GM15510 (cell line): Measurements from ENCODE around the gene NAV3.

ENCODE experiments used
- POLR2A ChIP-seq: IDR thresholded peaks from 3 replicates; pipeline ENCODE4 v1.6.1; 2011; ENCODE audit warnings: borderline replicate concordance; ENCODE audit not compliant: insufficient read length; ENCODE audit errors: extremely low read depth

NAV3 gene

GRCh38 chr12:77965790-77966189 lies 135.1 kb downstream of the NAV3 start:
- no peak for TF ChIP-seq POLR2A

GRCh38 chr12:77968021-77968420 lies 137.3 kb downstream of the NAV3 start:
- no peak for TF ChIP-seq POLR2A

- TF ChIP-seq POLR2A, result no peak
Observed at GRCh38 chr12:77968571-77968970, 137.9 kb downstream of the NAV3 start.

- no peak for TF ChIP-seq POLR2A
Observed at GRCh38 chr12:77973579-77973978, 142.9 kb downstream of the NAV3 start.

- TF ChIP-seq POLR2A, result no peak
Observed at GRCh38 chr12:77974645-77975044, 144.0 kb downstream of the NAV3 start.

- no peak for TF ChIP-seq POLR2A
Observed at GRCh38 chr12:77979597-77980250, 149.0 kb downstream of the NAV3 start.

- TF ChIP-seq POLR2A, result no peak
Observed at GRCh38 chr12:77980782-77981181, 150.1 kb downstream of the NAV3 start.

GRCh38 chr12:77983859-77984258 lies 153.2 kb downstream of the NAV3 start:
- TF ChIP-seq POLR2A, result no peak

GRCh38 chr12:77992760-77993159 lies 162.1 kb downstream of the NAV3 start:
- no peak for TF ChIP-seq POLR2A

- no peak for TF ChIP-seq POLR2A
Observed at GRCh38 chr12:77993658-77994057, 163.0 kb downstream of the NAV3 start.

- no peak for TF ChIP-seq POLR2A
Observed at GRCh38 chr12:77995436-77996167, 164.9 kb downstream of the NAV3 start.

GRCh38 chr12:77996670-77997069 lies 166.0 kb downstream of the NAV3 start:
- TF ChIP-seq POLR2A, result no peak

- no peak for TF ChIP-seq POLR2A
Observed at GRCh38 chr12:77998236-77998786, 167.6 kb downstream of the NAV3 start.

GRCh38 chr12:77999074-77999715 lies 168.5 kb downstream of the NAV3 start:
- no peak for TF ChIP-seq POLR2A

- TF ChIP-seq POLR2A, result no peak
Observed at GRCh38 chr12:78002878-78003277, 172.2 kb downstream of the NAV3 start.

GRCh38 chr12:78004249-78005093 lies 173.8 kb downstream of the NAV3 start:
- TF ChIP-seq POLR2A, result no peak

GRCh38 chr12:78005094-78005492 lies 174.4 kb downstream of the NAV3 start:
- no peak for TF ChIP-seq POLR2A
